ENCODE results near the gene HPS1.

Gene HPS1

GRCh38 chr10:98446661-98447221 lies at the start of gene HPS1:
Gene HPS1, minus strand, starts transcription at chr10:98446935. Its CDS starts 3,695 bp downstream, at chr10:98443240.
- DNase-seq (ENCODE audit: low read depth) = peak; percentile 77

- DNase-seq (ENCODE audit: low read depth) = no peak
Observed at GRCh38 chr10:98492763-98493162, 46.0 kb upstream of the HPS1 start.

- no peak for DNase-seq (ENCODE audit: low read depth)
Observed at GRCh38 chr10:98489561-98490481, 43.1 kb upstream of the HPS1 start.

- DNase-seq (ENCODE audit: low read depth) = no peak
Observed at GRCh38 chr10:98488669-98489430, 42.1 kb upstream of the HPS1 start.

GRCh38 chr10:98487649-98488048 lies 40.9 kb upstream of the HPS1 start:
- DNase-seq (ENCODE audit: low read depth) = no peak

GRCh38 chr10:98486421-98486820 lies 39.7 kb upstream of the HPS1 start:
- DNase-seq (ENCODE audit: low read depth) = peak; percentile 69

- no peak for DNase-seq (ENCODE audit: low read depth)
Observed at GRCh38 chr10:98485959-98486358, 39.2 kb upstream of the HPS1 start.

- no peak for DNase-seq (ENCODE audit: low read depth)
Observed at GRCh38 chr10:98483658-98484057, 36.9 kb upstream of the HPS1 start.

GRCh38 chr10:98482096-98482495 lies 35.4 kb upstream of the HPS1 start:
- DNase-seq (ENCODE audit: low read depth) = no peak

- DNase-seq (ENCODE audit: low read depth) = no peak
Observed at GRCh38 chr10:98481404-98481945, 34.7 kb upstream of the HPS1 start.

- peak; percentile 17 for DNase-seq (ENCODE audit: low read depth)
Observed at GRCh38 chr10:98478430-98479222, 31.9 kb upstream of the HPS1 start.

GRCh38 chr10:98477861-98478260 lies 31.1 kb upstream of the HPS1 start:
- no peak for DNase-seq (ENCODE audit: low read depth)

GRCh38 chr10:98474628-98475027 lies 27.9 kb upstream of the HPS1 start:
- DNase-seq (ENCODE audit: low read depth) = peak; percentile 25

- no peak for DNase-seq (ENCODE audit: low read depth)
Observed at GRCh38 chr10:98472196-98472595, 25.5 kb upstream of the HPS1 start.

- no peak for DNase-seq (ENCODE audit: low read depth)
Observed at GRCh38 chr10:98470850-98471249, 24.1 kb upstream of the HPS1 start.

GRCh38 chr10:98469001-98469931 lies 22.5 kb upstream of the HPS1 start:
- peak; percentile 56 for DNase-seq (ENCODE audit: low read depth)

- DNase-seq (ENCODE audit: low read depth) = peak; percentile 83
Observed at GRCh38 chr10:98467506-98468318, 21.0 kb upstream of the HPS1 start.

- no peak for DNase-seq (ENCODE audit: low read depth)
Observed at GRCh38 chr10:98466861-98467505, 20.2 kb upstream of the HPS1 start.

- no peak for DNase-seq (ENCODE audit: low read depth)
Observed at GRCh38 chr10:98465866-98466265, 19.1 kb upstream of the HPS1 start.
